ENCODE results near the gene GLI2.

GLI2 gene

GRCh38 chr2:120735746-120736170 is at the start of gene GLI2:
TSS of gene GLI2 (plus strand) at chr2:120735868. CDS start at chr2:120797321, 61,453 bp downstream.
- DNase-seq = peak; percentile 33

GRCh38 chr2:120685974-120686297 is 49.7 kb upstream of the GLI2 start:
- DNase-seq = no peak

DNA sequence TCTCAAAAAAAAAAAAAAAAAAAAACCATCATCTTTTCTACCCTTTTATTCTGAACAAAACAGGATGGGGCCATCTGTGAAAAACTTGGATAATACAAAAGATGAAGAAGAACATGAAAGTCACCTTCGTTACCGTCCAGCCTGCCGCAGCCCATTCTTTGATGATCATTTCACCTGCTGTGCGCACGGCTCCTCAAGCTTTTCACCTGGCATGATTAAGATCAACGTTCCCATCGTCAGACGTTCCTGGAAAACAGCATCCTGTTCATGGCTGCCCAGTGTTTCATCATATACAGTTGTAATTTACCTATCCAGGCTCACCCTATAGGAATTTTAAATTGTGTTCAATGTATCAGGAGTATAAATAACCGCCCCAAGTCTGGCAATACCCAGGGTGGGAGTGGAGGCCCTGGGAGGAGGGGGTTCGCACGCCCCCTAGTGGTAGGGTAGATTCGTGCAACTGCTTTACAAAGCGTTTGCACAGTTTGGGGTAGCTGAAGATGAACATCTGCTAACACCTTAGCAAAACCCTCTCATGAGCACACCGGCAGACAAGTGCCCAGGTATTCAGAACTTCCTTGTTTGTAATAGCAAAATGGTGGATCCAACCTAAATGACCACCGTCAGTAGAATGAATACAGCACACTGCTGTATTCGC is 49.0 kb upstream of the GLI2 start:
- DNase-seq = no peak

DNA sequence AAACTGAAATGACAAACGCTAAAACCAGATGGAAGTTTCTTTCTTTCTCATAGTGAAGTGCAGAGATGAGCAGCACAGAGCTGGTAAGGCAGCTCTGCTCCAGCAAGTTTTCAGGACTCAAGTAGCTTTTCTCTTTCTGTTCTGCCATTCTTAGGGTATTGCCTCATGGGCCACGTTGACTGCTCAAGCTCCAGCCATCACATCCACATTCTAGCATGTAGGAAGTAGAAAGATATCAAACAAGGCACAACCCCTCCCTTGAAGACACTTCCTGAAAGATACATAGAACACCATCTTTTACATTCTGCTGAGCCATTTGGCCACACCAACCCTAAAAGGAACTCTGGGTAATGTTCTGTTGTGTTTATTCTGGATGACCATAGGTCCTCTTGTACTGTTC is 48.5 kb upstream of the GLI2 start:
- DNase-seq = no peak

DNA sequence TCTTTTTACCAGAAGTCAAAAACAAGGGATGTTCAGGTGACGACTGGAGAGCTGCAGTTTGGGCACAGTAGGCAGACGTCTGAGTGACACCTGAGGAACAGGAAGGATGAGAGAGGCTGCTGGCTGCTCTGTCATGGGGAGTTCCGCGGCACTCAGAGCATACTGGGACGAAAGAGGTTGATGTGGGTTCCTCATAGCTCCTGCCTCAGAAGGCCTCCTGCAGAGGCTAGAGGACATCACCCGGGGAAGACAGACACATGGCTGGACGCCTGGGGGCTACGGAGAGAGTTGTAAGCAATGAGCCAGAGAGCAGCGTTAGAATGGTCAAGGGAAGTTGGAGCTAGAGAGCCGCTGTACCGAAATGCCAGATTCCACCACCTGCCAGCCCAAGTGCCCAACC is 45.1 kb upstream of the GLI2 start:
- no peak for DNase-seq

- DNase-seq = no peak
Observed at GRCh38 chr2:120691410-120691809, 44.3 kb upstream of the GLI2 start.

DNA sequence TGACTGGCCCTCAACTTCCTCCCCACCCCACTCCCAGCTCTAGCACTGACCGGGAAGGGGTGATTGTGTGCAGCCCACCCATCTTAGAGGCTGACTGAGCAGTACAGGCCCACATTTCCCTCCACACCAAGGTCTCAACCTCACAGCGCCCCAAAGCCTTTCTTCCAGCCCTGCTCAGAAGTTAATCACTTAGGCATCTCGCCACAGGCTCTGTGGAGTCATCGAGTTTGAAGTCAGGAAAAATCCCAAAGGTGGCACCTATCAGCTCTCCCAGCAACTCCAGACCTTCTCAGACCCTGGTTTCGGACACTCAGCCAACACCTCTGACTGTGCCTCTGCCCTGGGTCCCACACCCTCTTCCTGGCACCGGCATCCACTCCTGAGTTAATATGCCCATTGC is 43.0 kb upstream of the GLI2 start:
- no peak for DNase-seq

DNA sequence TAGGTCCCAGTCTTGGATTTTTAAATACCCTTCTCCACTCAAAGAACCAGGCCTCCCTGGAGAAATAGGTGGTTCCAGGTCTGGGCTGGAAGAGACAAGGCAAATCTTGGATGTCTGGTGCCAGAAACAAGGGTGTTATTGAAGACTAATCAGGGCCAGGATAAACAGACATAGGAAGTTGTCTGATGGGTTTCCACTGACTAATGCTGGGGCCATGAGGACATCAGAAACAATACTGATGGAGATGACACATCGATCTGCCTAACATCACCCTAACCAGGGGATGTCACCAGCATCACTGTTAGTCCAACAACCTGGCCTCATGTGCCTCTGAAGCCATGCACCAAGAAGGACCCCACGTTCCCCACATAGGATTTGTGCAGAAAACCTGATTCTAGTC is 42.5 kb upstream of the GLI2 start:
- no peak for DNase-seq

DNA sequence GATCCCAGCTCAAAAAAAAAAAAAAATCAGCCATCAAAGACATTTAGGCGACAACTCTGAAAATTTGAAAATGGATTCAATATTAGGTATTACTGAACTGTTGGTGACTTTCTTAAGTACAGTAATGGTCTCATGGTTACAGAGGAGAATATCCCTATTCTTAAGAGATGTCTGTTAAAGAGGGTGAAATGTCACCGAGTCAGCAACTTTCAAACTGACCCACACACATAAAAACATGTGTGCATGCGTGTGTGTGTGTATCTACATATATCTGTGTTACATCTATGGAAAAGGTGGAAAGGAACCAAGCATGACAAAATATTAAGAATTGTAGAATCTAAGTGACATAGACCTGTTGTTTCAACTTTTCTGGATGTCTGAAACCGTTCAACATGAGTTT is 41.6 kb upstream of the GLI2 start:
- DNase-seq = no peak

GRCh38 chr2:120697471-120697870 is 38.2 kb upstream of the GLI2 start:
- no peak for DNase-seq

DNA sequence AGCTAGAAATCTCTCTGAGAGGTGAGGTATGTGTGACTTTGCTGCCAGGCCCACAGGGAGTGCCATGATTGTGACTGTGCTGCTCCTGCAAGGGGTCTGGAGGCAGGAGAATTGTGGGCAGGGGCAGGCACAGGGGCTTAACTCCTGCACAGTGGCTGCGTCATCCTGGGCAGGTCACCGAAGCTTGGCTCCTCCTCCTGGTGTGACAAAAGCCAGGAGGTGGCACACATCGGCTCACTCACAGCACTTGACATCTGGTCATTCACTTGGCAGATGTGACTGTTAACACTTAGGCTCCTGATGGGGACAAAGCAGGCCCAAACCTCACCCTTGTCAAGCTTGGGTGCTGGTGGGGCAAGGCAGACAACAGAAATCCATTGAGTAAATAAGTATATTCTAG is 36.4 kb upstream of the GLI2 start:
- no peak for DNase-seq

DNA sequence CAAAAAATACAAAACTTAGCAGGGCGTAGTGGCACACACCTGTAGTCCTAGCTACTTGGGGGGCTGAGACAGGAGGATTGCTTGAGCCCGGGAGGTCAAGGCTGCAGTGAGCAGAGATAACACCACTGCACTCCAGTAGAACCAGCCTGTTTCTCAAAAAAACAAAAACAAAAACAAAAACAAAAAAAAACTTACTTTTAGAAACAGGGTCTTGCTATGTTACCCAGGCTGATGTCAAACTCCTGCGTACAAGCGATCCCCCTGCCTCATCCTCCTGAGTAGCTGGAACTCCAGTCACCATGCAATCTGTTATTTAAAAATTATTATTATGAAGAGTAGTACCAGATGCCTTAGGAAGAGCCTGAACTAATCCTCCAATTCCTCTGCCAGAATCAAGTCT is 35.0 kb upstream of the GLI2 start:
- no peak for DNase-seq

DNA sequence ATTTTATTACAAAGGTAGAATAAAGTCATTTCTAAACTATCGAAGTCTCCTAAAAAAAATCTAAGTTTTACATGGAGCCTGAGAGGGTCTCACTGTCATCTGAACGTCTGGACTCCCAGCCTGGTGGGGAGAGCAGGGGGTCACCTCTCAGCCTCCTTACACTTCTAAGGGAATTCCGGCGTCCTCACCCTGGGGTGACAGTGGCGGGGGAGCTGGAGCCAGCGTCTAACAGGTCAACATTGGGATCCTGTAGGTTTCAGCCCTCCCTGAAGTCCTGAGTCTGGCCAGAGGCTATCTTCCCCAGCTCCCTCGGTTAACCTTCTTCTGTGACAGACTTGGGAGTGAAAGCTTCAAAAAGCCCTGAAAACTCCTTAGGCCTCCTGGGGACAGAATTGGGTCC is 34.6 kb upstream of the GLI2 start:
- no peak for DNase-seq

- DNase-seq = no peak
Observed at GRCh38 chr2:120701499-120701898, 34.2 kb upstream of the GLI2 start.

DNA sequence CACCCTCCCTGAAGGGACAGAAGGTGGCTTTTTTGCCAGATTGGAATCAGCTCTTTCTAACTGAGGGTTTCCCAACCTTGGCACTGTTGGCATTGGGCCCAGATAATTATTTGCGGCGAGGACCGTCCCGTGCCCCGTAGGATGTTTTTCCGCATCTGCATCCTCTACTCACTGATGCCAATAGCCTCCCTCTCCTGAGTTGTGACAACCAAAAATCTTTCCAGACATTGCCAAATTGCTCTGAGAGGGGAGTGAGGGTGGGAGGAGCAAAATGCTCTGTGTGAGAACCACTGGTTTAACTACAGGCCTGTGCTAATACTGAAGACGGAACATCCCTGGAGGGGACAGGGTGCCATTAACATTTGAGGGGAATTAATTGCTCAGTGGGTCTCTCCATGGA is 33.6 kb upstream of the GLI2 start:
- DNase-seq = no peak

- no peak for DNase-seq
Observed at GRCh38 chr2:120702801-120703200, 32.9 kb upstream of the GLI2 start.

- DNase-seq = no peak
Observed at GRCh38 chr2:120703330-120703994, 32.2 kb upstream of the GLI2 start.

DNA sequence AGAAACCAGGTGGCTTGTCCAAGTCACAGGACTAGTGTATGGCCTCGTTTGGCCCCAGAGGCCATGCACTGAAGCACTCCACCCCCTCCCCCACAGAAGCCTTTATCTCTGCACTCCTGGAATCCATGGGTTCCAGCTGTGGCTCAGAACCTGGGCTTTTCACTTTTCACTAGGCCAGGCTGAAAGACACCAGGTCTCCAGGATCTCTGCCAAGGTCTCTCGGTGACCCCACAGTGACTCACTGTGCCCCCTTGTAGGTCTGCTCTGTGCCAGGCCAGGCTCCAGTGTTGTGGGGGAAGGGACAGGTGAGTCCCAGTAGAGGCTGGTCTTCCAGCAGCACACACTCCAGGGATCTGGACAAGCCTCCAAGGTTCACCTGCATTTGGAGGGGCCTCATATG is 31.0 kb upstream of the GLI2 start:
- no peak for DNase-seq

DNA sequence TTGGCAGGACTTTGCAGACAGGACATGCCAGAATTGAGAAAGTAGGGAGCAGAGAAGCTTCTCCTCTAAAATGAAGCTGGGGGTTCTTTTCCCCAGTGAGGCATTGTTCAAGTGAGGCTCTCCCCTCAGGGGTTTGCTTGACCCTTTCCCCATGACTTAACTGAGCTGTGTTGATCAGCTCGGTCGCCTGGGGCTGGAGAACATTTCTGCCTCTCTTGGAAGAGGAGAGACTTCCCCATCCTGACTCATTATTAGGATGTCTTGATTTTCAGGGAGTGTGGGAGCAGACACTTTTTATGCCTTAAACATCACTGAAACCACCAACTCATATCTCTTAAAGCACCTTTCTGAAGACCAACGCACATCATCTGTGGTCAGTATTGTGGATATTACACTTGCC is 27.9 kb upstream of the GLI2 start:
- DNase-seq = no peak

- DNase-seq = no peak
Observed at GRCh38 chr2:120708944-120709607, 26.6 kb upstream of the GLI2 start.

DNA sequence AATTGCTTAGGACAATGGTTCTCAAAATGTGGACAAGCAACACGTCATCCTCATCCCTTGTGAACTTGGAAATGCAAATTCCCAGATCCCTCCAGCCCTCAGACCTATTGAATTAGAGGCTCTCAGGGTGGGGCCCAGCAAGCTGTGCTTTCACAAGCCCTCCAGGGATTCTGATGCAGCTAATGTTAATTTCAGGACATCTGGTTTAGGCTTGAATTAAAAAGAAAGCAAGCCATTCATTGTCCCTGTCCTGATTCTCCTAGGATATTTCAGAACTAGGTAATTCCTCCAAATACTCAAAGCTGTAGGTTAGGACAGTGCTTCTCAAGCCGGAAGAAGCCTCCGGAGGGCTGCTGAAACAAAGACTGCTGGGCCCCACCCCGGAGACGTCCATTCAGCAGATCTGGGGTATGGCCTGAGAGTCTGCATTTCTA is 26.0 kb upstream of the GLI2 start:
- no peak for DNase-seq

- DNase-seq = no peak
Observed at GRCh38 chr2:120710256-120710655, 25.4 kb upstream of the GLI2 start.

- no peak for DNase-seq
Observed at GRCh38 chr2:120711694-120712093, 24.0 kb upstream of the GLI2 start.

- no peak for DNase-seq
Observed at GRCh38 chr2:120712180-120712681, 23.4 kb upstream of the GLI2 start.

Measured in NCI-H1436 (cell line).